Measurements from ENCODE around the gene SLC8A3.

SLC8A3 gene

DNA sequence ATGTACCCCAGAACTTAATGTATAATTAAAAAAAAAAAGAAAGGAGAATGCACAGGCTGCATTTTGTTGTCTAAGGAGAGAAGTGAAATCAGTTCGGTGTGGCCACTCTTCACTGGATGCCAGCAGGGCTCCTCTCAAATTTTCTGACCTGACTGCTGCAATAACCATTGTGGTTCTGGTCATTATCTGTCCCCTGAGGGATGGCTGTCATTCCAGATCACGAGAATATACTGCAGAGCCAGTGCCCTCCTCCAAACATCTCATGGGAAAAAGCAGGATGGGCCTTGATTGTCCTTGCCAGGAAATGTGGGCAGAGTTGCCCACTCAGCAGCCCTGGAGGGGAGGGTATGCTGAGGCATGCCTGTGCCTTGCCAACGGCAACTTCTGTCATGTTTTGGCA, 139.1 kb downstream of the SLC8A3 start:
- H3K9me3 Mint-ChIP-seq, result no peaks in the 10 kb centered on the region
- H3K27me3 Mint-ChIP-seq, result peaks cover 9% of the 10 kb centered on the region
- no peak overlapping the region for H3K4me3 Mint-ChIP-seq
- no peak overlapping the region for H3K27ac Mint-ChIP-seq
- no peaks in the 10 kb centered on the region for H3K36me3 Mint-ChIP-seq
- CTCF ChIA-PET, result no interaction called here
- H3K4me1 Mint-ChIP-seq, result peaks cover 8% of the 10 kb centered on the region
- DNase-seq, result no peak

DNA sequence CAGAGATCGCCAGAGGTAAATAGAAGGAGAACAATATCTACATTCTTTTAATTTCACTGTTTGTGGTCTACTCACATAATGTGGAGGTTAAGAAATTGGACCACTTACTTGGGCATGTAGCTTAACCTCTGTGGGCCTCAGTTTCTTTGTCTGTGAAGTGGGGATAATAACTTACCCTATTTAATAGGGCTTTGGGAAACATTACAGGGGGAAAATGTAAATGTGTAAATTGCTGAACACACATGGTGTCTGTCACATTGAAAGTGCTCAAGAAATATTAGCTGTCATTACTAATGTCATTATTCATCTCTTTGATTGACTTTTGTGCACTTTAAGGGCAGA, 140.5 kb downstream of the SLC8A3 start:
- no peaks in the 10 kb centered on the region for H3K9me3 Mint-ChIP-seq
- no peak overlapping the region for H3K27ac Mint-ChIP-seq
- peaks cover 8% of the 10 kb centered on the region for H3K4me1 Mint-ChIP-seq
- DNase-seq, result no peak
- H3K4me3 Mint-ChIP-seq, result no peak overlapping the region
- H3K27me3 Mint-ChIP-seq, result peaks cover 9% of the 10 kb centered on the region
- CTCF ChIA-PET, result no interaction called here
- no peaks in the 10 kb centered on the region for H3K36me3 Mint-ChIP-seq

GRCh38 chr14:70047598-70048312, 141.0 kb downstream of the SLC8A3 start:
- Mint-ChIP-seq H3K27ac (no peak overlapping the region), H3K27me3 (peaks cover 14% of the 10 kb centered on the region), H3K4me1 (peaks cover 8% of the 10 kb centered on the region), H3K36me3 (no peaks in the 10 kb centered on the region), H3K4me3 (no peak overlapping the region), H3K9me3 (no peaks in the 10 kb centered on the region)
- CTCF ChIA-PET, result interaction anchor here (1.1 kb wide), 1 partner anchor 190 kb away, joined by 3 read pairs; no protein-coding TSS in a partner anchor
- no peak for DNase-seq

DNA sequence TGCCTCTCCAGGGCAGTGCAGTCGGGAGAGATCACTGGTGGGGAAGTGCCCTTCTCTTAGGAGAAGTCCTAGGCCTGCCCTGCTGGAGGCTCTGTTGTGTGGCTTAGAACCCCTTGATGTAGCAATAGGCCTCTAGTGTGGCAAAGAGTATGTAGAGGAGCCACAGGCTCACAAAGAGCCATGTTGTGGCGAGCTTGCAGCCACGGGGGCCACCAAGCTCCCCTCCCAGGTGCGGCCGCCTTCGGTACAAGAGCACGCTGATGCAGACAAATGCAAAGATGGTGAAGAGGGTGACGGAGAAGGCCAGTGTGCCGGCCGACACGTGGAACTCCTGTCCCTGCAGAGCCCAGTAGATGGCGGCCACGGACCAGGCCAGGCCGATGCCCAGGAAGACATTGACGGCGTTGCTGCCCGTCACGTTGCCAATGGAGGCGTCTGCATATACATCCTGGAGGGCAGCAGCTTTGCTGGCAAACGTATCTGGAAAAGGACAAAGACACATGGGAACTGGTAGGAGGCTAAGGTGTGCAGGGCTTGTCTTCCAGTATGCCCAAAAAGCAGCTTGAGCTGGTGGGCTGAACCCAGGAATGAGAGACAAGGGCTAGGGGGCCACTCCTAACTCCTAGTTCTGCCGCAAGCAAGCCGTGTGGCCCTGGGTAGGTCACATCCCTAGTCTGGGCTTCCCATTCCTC, 142.8 kb downstream of the SLC8A3 start:
- H3K27ac Mint-ChIP-seq, result no peak overlapping the region
- no peak overlapping the region for H3K4me3 Mint-ChIP-seq
- CTCF ChIA-PET, result no interaction called here
- peaks cover 15% of the 10 kb centered on the region for H3K27me3 Mint-ChIP-seq
- no peaks in the 10 kb centered on the region for H3K9me3 Mint-ChIP-seq
- DNase-seq, result no peak
- H3K36me3 Mint-ChIP-seq, result no peaks in the 10 kb centered on the region
- no peaks in the 10 kb centered on the region for H3K4me1 Mint-ChIP-seq

DNA sequence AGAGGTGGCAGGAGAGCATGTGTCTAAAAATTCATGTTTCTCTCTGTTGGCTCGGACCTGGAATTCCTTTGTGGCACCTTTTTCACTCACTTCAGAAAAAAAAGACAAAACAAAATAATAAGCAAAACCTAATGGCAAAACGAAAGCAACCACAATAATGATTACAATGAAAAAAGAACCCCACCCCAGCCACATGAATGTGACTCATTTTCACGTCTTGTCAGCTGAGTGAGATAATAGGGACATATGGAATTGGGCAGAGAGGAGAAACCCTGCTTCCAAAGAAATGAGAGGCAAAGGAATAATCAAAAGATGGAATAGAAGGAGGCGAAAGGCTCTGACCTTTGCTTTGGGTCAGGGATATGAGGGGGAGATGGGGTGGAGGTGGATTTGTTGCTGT, 143.4 kb downstream of the SLC8A3 start:
- H3K4me1 Mint-ChIP-seq, result no peaks in the 10 kb centered on the region
- H3K36me3 Mint-ChIP-seq, result no peaks in the 10 kb centered on the region
- no peak for DNase-seq
- H3K27ac Mint-ChIP-seq, result no peak overlapping the region
- H3K9me3 Mint-ChIP-seq, result no peaks in the 10 kb centered on the region
- H3K4me3 Mint-ChIP-seq, result no peak overlapping the region
- H3K27me3 Mint-ChIP-seq, result peaks cover 15% of the 10 kb centered on the region
- CTCF ChIA-PET, result no interaction called here

- H3K27me3 Mint-ChIP-seq, result peaks cover 11% of the 10 kb centered on the region
- H3K27ac Mint-ChIP-seq, result no peak overlapping the region
- H3K9me3 Mint-ChIP-seq, result no peaks in the 10 kb centered on the region
- no peak overlapping the region for H3K4me3 Mint-ChIP-seq
- H3K36me3 Mint-ChIP-seq, result no peaks in the 10 kb centered on the region
- DNase-seq, result no peak
- no peaks in the 10 kb centered on the region for H3K4me1 Mint-ChIP-seq
- CTCF ChIA-PET, result no interaction called here
Observed at GRCh38 chr14:70043001-70043400, 145.8 kb downstream of the SLC8A3 start.

DNA sequence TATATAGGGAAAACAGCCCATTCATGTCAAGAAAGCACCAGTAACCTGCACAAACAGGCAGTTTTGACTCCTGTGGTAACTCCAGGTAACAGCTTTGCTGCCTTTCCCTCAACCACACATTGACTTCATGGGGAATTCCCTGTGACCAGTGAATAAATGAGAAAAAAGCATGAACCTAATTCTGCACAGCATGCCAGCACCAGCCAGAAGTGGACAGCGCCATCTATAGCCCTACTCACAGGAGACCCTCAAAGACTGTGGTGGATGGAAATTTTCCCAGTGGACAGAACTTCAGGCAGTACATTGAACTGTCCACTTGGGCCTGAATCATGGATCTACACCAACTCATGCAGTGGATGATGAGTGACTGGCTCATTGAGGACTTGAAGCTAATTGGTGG, 152.1 kb downstream of the SLC8A3 start:
- Mint-ChIP-seq H3K27ac (no peak overlapping the region), H3K4me3 (no peak overlapping the region), H3K36me3 (no peaks in the 10 kb centered on the region), H3K9me3 (no peaks in the 10 kb centered on the region), H3K27me3 (no peaks in the 10 kb centered on the region), H3K4me1 (no peaks in the 10 kb centered on the region)
- no peak for DNase-seq
- CTCF ChIA-PET, result interaction anchor here (1.0 kb wide), 1 partner anchor 9 kb away, joined by 4 read pairs; no protein-coding TSS in a partner anchor

GRCh38 chr14:70034257-70034656, 154.5 kb downstream of the SLC8A3 start:
- Mint-ChIP-seq H3K4me3 (no peak overlapping the region), H3K36me3 (no peaks in the 10 kb centered on the region), H3K27me3 (no peaks in the 10 kb centered on the region), H3K27ac (no peak overlapping the region), H3K4me1 (no peaks in the 10 kb centered on the region), H3K9me3 (no peaks in the 10 kb centered on the region)
- CTCF ChIA-PET, result interaction anchor here (0.7 kb wide), 1 partner anchor 19 kb away, joined by 3 read pairs; no protein-coding TSS in a partner anchor
- DNase-seq, result no peak

DNA sequence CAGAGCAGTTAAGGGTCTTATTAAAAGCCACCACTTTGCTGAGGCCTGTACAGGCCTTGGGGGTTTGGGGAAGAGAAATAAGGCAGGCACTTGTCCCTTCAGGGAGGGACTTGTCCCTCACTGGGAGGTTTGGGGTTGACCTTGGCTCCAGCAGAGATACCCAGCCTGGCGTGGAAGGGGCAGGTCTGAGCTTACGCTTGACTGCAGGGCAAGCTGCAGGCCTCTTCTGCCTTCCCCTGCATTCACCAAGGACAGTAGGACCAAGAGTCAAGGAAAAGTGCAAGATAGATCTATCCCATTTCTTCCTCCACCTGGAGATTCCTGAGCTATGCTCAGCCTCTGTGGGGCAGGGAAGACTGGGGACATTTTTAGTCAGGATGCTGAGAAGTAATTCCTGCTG, 155.2 kb downstream of the SLC8A3 start:
- CTCF ChIA-PET, result no interaction called here
- no peaks in the 10 kb centered on the region for H3K4me1 Mint-ChIP-seq
- no peaks in the 10 kb centered on the region for H3K27me3 Mint-ChIP-seq
- H3K9me3 Mint-ChIP-seq, result no peaks in the 10 kb centered on the region
- no peak overlapping the region for H3K4me3 Mint-ChIP-seq
- no peaks in the 10 kb centered on the region for H3K36me3 Mint-ChIP-seq
- no peak for DNase-seq
- H3K27ac Mint-ChIP-seq, result no peak overlapping the region

- no peak overlapping the region for H3K4me3 Mint-ChIP-seq
- H3K27ac Mint-ChIP-seq, result no peak overlapping the region
- DNase-seq, result no peak
- no peaks in the 10 kb centered on the region for H3K27me3 Mint-ChIP-seq
- no peaks in the 10 kb centered on the region for H3K4me1 Mint-ChIP-seq
- H3K36me3 Mint-ChIP-seq, result no peaks in the 10 kb centered on the region
- CTCF ChIA-PET, result interaction anchor here (1.4 kb wide), 1 partner anchor 155 kb away, joined by 3 read pairs; no protein-coding TSS in a partner anchor
- H3K9me3 Mint-ChIP-seq, result no peaks in the 10 kb centered on the region
Observed at GRCh38 chr14:70033116-70033515, 155.6 kb downstream of the SLC8A3 start.

- CTCF ChIA-PET, result interaction anchor here (1.4 kb wide), 1 partner anchor 155 kb away, joined by 3 read pairs; no protein-coding TSS in a partner anchor
- no peaks in the 10 kb centered on the region for H3K27me3 Mint-ChIP-seq
Observed at GRCh38 chr14:70032447-70032846, 156.3 kb downstream of the SLC8A3 start.

DNA sequence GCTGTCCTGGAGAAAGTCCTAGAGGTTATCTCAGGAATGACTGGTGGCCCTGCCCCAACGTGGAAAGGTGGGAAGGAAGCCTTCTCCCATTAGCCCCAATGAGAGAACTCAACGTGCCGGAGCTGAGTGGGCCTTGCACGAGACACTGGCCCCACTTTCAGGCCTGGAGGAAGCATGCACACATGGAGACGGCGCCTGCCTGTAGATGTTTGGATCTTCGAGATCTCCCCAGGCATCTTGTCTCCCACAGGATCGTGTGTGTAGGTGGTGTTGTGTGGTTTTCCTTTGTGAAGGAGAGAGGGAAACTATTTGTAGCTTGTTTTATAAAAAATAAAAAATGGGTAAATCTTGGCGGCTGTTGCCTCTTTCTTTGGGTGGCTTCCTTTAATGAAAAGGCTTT, 156.7 kb downstream of the SLC8A3 start:
- CTCF ChIA-PET, result interaction anchor here (0.5 to 1.4 kb wide), 2 partner anchors 154 to 649 kb away, joined by 3 read pairs; no protein-coding TSS in a partner anchor
- Mint-ChIP-seq H3K4me3 (no peak overlapping the region), H3K27ac (no peak overlapping the region), H3K9me3 (no peaks in the 10 kb centered on the region), H3K27me3 (no peaks in the 10 kb centered on the region), H3K4me1 (no peaks in the 10 kb centered on the region), H3K36me3 (no peaks in the 10 kb centered on the region)
- DNase-seq, result no peak

More at GRCh38 chr14:70032447-70032846, 156.3 kb downstream of the SLC8A3 start:
- Mint-ChIP-seq H3K9me3 (no peaks in the 10 kb centered on the region), H3K4me3 (no peak overlapping the region), H3K27ac (no peak overlapping the region), H3K4me1 (no peaks in the 10 kb centered on the region), H3K36me3 (no peaks in the 10 kb centered on the region)
- DNase-seq, result no peak

- no peaks in the 10 kb centered on the region for H3K9me3 Mint-ChIP-seq
Observed at GRCh38 chr14:70029296-70030132, 159.2 kb downstream of the SLC8A3 start.

GRCh38 chr14:70027785-70028428, 160.8 kb downstream of the SLC8A3 start:
- H3K36me3 Mint-ChIP-seq, result no peaks in the 10 kb centered on the region
- peak; percentile 76 for DNase-seq
- H3K27me3 Mint-ChIP-seq, result no peaks in the 10 kb centered on the region
- no peak overlapping the region for H3K27ac Mint-ChIP-seq
- CTCF ChIA-PET, result interaction anchor here (0.6 to 3.0 kb wide), 29 partner anchors 8 to 1947 kb away, joined by 3 to 27 read pairs (median 5); partner anchors contain the start of gene SMOC1
- H3K4me1 Mint-ChIP-seq, result no peaks in the 10 kb centered on the region
- H3K9me3 Mint-ChIP-seq, result no peaks in the 10 kb centered on the region
- H3K4me3 Mint-ChIP-seq, result no peak overlapping the region

More at GRCh38 chr14:70029296-70030132, 159.2 kb downstream of the SLC8A3 start:
- no peak for DNase-seq
- Mint-ChIP-seq H3K4me1 (no peaks in the 10 kb centered on the region), H3K36me3 (no peaks in the 10 kb centered on the region), H3K27ac (no peak overlapping the region), H3K4me3 (no peak overlapping the region), H3K27me3 (no peaks in the 10 kb centered on the region)
- CTCF ChIA-PET, result interaction anchor here (1.1 to 2.7 kb wide), 5 partner anchors 8 to 539 kb away, joined by 3 to 15 read pairs (median 4); no protein-coding TSS in a partner anchor
